DOHH2 (cell line): ENCODE results near the gene VWA5B1.

ENCODE experiments used
- H3F3A ChIP-seq: fragments of 200-600 bp; sonication (generic), shearing (Covaris generic); 2 replicates; pipeline ENCODE4 v1.6.0; 2016; ENCODE audit warnings: antibody characterized with exemption, mild to moderate bottlenecking; ENCODE audit not compliant: control insufficient read depth, insufficient read depth
- H3K27ac ChIP-seq: fragments of 200-600 bp; sonication (generic); 2 replicates; pipeline ENCODE4 v1.5.1; 2014; ENCODE audit warnings: low read depth, mild to moderate bottlenecking, low read length, moderate library complexity
- H3K27me3 ChIP-seq: fragments of 200-600 bp; sonication (generic); 2 replicates; pipeline ENCODE4 v1.6.1; 2014; ENCODE audit warnings: mild to moderate bottlenecking, low read length, mixed read lengths; ENCODE audit not compliant: control insufficient read depth
- H3K36me3 ChIP-seq: fragments of 200-600 bp; sonication (generic); 2 replicates; pipeline ENCODE4 v1.6.1; 2014; ENCODE audit warnings: mild to moderate bottlenecking, low read length, moderate library complexity, mixed read lengths; ENCODE audit not compliant: control insufficient read depth
- H3K4me1 ChIP-seq: fragments of 200-600 bp; sonication (generic); 2 replicates; pipeline ENCODE4 v1.6.1; 2014; ENCODE audit warnings: mild to moderate bottlenecking, low read length, mixed read lengths; ENCODE audit not compliant: control insufficient read depth
- H3K4me2 ChIP-seq: fragments of 200-600 bp; sonication (generic); 2 replicates; pipeline ENCODE4 v1.6.0; 2014; ENCODE audit warnings: mild to moderate bottlenecking, low read length, moderate library complexity
- H3K4me3 ChIP-seq: fragments of 200-600 bp; sonication (generic); 2 replicates; pipeline ENCODE4 v1.5.1; 2014; ENCODE audit warnings: mild to moderate bottlenecking, low read length, mixed read lengths
- H3K79me2 ChIP-seq: fragments of 200-600 bp; sonication (generic); 2 replicates; pipeline ENCODE4 v1.6.1; 2014; ENCODE audit warnings: mild to moderate bottlenecking, low read length, mixed read lengths; ENCODE audit not compliant: control insufficient read depth
- H3K9me2 ChIP-seq: fragments of 200-600 bp; sonication (generic); replicated peaks from 2 replicates; pipeline ENCODE4 v1.6.1; 2014; ENCODE audit warnings: mild to moderate bottlenecking, low read length, mixed read lengths; ENCODE audit not compliant: control insufficient read depth
- H3K9me3 ChIP-seq: fragments of 200-600 bp; sonication (generic); 2 replicates; pipeline ENCODE4 v1.6.1; 2014; ENCODE audit warnings: antibody characterized with exemption, low read length, mixed read lengths; ENCODE audit not compliant: control insufficient read depth, insufficient read depth
- H4K20me1 ChIP-seq: fragments of 200-600 bp; sonication (generic); 2 replicates; pipeline ENCODE4 v1.6.0; 2014; ENCODE audit warnings: low read depth, mild to moderate bottlenecking, antibody characterized with exemption, low read length, moderate library complexity; ENCODE audit not compliant: control insufficient read depth, insufficient read depth
- CTCF ChIP-seq: fragments of 200-600 bp; sonication (generic); IDR thresholded peaks from one replicate; pipeline ENCODE4 v1.5.1; 2014; ENCODE audit warnings: antibody characterized with exemption, mild to moderate bottlenecking, low read depth, low read length; ENCODE audit not compliant: poor library complexity, severe bottlenecking
- EZH2phosphoT487 ChIP-seq: fragments of 200-600 bp; sonication (generic); IDR thresholded peaks from 2 replicates; pipeline ENCODE4 v1.6.1; 2017; ENCODE audit warnings: borderline replicate concordance, mild to moderate bottlenecking, antibody characterized with exemption, low read length, moderate library complexity, mixed read lengths

The VWA5B1 gene

GRCh38 chr1:20379075-20379474 lies 88.4 kb downstream of the VWA5B1 start:
- Histone ChIP-seq H3K79me2 (no peaks in the 10 kb centered on the region), H3K36me3 (no peaks in the 10 kb centered on the region), H3K4me1 (no peaks in the 10 kb centered on the region), H3K9me2 (no peaks in the 10 kb centered on the region), H3K9me3 (no peaks in the 10 kb centered on the region), H3K4me2 (no peak overlapping the region), H3K27ac (no peak overlapping the region), H3F3A (no peaks in the 10 kb centered on the region), H3K27me3 (peaks cover 4% of the 10 kb centered on the region; the same call in 1 of the 2 replicates), H3K4me3 (no peak overlapping the region), H4K20me1 (no peaks in the 10 kb centered on the region)
- no peak for TF ChIP-seq CTCF
- no peak for TF ChIP-seq EZH2phosphoT487

GRCh38 chr1:20380175-20380574 lies 89.5 kb downstream of the VWA5B1 start:
- H3K4me3 ChIP-seq: no peak overlapping the region
- H3K27ac ChIP-seq: no peak overlapping the region
- H3K4me1 ChIP-seq: no peaks in the 10 kb centered on the region
- no peaks in the 10 kb centered on the region for H3K9me3 ChIP-seq
- H3K79me2 ChIP-seq: no peaks in the 10 kb centered on the region
- peaks cover 10% of the 10 kb centered on the region for H3K27me3 ChIP-seq
- H3F3A ChIP-seq: no peaks in the 10 kb centered on the region
- H3K9me2 ChIP-seq: no peaks in the 10 kb centered on the region
- H3K4me2 ChIP-seq: no peak overlapping the region
- no peaks in the 10 kb centered on the region for H4K20me1 ChIP-seq
- no peaks in the 10 kb centered on the region for H3K36me3 ChIP-seq
- TF ChIP-seq CTCF: no peak
- TF ChIP-seq EZH2phosphoT487: no peak

- no peaks in the 10 kb centered on the region for H3F3A ChIP-seq
- no peaks in the 10 kb centered on the region for H4K20me1 ChIP-seq
- TF ChIP-seq CTCF: no peak
- TF ChIP-seq EZH2phosphoT487: no peak
- H3K9me3 ChIP-seq: no peaks in the 10 kb centered on the region
- no peaks in the 10 kb centered on the region for H3K36me3 ChIP-seq
- no peak overlapping the region for H3K4me2 ChIP-seq
- peaks cover 15% of the 10 kb centered on the region for H3K27me3 ChIP-seq
- no peak overlapping the region for H3K4me3 ChIP-seq
- H3K27ac ChIP-seq: no peak overlapping the region
- no peaks in the 10 kb centered on the region for H3K79me2 ChIP-seq
- H3K9me2 ChIP-seq: no peaks in the 10 kb centered on the region
- peaks cover 3% of the 10 kb centered on the region for H3K4me1 ChIP-seq
Observed at GRCh38 chr1:20380616-20381035, 90.0 kb downstream of the VWA5B1 start.
